ENCODE results near the gene MS4A4E. TPM values are rescaled to one million over a fixed set of nuclear protein-coding genes. Genes with fewer than 3 reads are reported as not detected.

MS4A4E gene
- total RNA-seq, 1 experiment from 2014 or later, result 0.42 TPM

DNA sequence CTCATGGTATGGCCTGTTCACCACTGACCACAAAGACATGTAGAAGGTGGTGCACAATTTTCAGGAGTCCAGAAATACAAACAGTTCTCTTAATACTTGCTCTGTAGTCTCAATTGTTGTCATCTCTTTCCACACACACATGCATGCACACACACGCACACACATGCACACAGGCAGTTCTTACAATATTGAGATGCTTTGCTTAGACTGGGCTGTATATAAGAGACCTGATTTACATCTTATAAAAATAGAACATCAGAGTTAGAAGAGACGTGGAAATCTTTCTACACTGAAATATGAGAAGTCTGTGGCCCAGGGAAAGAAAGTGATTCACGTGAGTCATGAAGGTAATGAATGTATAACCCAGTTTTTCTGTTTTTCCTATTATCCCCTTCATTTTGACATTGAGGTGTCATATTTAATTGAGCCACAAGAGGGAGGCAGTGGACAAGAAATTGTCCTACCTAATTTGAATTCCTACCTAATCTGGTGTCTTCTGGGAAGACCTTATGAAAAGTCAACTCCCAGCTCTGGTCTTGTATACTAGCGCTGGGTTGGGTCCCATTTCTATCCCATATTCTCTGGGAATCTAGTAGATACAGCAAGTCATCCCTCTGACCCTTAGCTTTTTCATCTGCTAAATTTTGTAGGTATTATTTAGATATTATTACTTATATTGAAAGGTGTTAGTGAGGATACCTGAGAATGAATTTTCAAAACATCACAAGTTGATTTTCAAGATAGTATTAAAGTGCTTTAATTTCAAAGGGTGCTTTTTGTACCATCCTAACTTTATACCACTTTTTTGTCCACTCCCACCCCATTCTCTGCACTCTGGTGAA, 22.7 kb upstream of the MS4A4E start:
- Histone ChIP-seq H2AK5ac (ENCODE audit: insufficient read length, low read length) (no peak overlapping the region), H3K4ac (ENCODE audit: low read depth, low read length) (no peak overlapping the region), H2BK5ac (ENCODE audit: insufficient read length, low read length) (no peak overlapping the region), H3T11ph (ENCODE audit: low read length) (no peak overlapping the region), H3K14ac (ENCODE audit: insufficient read depth, low read length) (no peak overlapping the region), H4K5ac (ENCODE audit: insufficient read length, low read depth, low read length) (no peak overlapping the region), H3K4me2 (ENCODE audit: insufficient read depth, insufficient read length, low read length) (no peak overlapping the region), H3K27ac (ENCODE audit: insufficient read length, low read depth, low read length) (no peak overlapping the region), H2BK120ac (ENCODE audit: low read depth, low read length, poor library complexity, severe bottlenecking) (no peak overlapping the region), H2BK12ac (ENCODE audit: insufficient read length, low read depth, low read length) (no peak overlapping the region), H3K56ac (ENCODE audit: insufficient read length, low read depth, low read length) (no peak overlapping the region), H4K91ac (ENCODE audit: insufficient read length, low read depth, low read length) (no peak overlapping the region), H2BK15ac (ENCODE audit: low read depth, low read length) (no peak overlapping the region), H3K9me3 (ENCODE audit: control insufficient read depth, low read depth, low read length) (no peaks in the 10 kb centered on the region), H3K4me1 (ENCODE audit: insufficient read depth, low read length) (no peaks in the 10 kb centered on the region), H3K23ac (ENCODE audit: insufficient read length, low read depth, low read length) (no peak overlapping the region), H4K8ac (replicated peaks; ENCODE audit: insufficient read length, low read depth, low read length) (no peak overlapping the region), H3K27me3 (ENCODE audit: insufficient read depth, low read length) (no peaks in the 10 kb centered on the region), H3K18ac (ENCODE audit: insufficient read length, low read depth, low read length) (no peak overlapping the region), H4K20me1 (ENCODE audit: control insufficient read depth, insufficient read depth, insufficient read length) (no peaks in the 10 kb centered on the region), H2AFZ (ENCODE audit: low read length) (no peak overlapping the region), H3K79me2 (ENCODE audit: insufficient read depth, low read length) (no peaks in the 10 kb centered on the region), H3K79me1 (ENCODE audit: insufficient read depth, low read depth, low read length, poor library complexity, severe bottlenecking) (no peaks in the 10 kb centered on the region), H2BK20ac (ENCODE audit: low read depth, low read length, poor library complexity, severe bottlenecking) (no peak overlapping the region), H3K23me2 (ENCODE audit: insufficient read length, low read depth, low read length, poor library complexity, severe bottlenecking) (no peaks in the 10 kb centered on the region), H3K9ac (ENCODE audit: extremely low read depth, insufficient read length, low read length) (no peak overlapping the region)
- Mint-ChIP-seq H3K4me1 (no peaks in the 10 kb centered on the region), H3K27me3 (ENCODE audit: low read depth) (no peaks in the 10 kb centered on the region), H3K4me3 (no peak overlapping the region), H3K9me3 (peaks cover 13 to 21% of the 10 kb centered on the region in 2 experiments), H3K27ac (no peak overlapping the region; a peak in 1 of 7 replicates), H3K36me3 (ENCODE audit: insufficient read depth in 1 of 3, low read depth in 3 of 3) (peaks cover 4 to 12% (median 7%) of the 10 kb centered on the region in 3 experiments; a peak in 5 of 7 replicates)
- no CpG with 5 or more reads among the region's 4 CpGs for WGBS (ENCODE audit: extremely low coverage, insufficient read length, low lambda C conversion rate)
- TF ChIP-seq, protein P1, sequence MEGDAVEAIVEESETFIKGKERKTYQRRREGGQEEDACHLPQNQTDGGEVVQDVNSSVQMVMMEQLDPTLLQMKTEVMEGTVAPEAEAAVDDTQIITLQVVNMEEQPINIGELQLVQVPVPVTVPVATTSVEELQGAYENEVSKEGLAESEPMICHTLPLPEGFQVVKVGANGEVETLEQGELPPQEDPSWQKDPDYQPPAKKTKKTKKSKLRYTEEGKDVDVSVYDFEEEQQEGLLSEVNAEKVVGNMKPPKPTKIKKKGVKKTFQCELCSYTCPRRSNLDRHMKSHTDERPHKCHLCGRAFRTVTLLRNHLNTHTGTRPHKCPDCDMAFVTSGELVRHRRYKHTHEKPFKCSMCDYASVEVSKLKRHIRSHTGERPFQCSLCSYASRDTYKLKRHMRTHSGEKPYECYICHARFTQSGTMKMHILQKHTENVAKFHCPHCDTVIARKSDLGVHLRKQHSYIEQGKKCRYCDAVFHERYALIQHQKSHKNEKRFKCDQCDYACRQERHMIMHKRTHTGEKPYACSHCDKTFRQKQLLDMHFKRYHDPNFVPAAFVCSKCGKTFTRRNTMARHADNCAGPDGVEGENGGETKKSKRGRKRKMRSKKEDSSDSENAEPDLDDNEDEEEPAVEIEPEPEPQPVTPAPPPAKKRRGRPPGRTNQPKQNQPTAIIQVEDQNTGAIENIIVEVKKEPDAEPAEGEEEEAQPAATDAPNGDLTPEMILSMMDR (conservative IDR thresholded peaks at IDR 0.05), result peak; percentile 85
- DNase-seq, result no peak

Data from H9 (cell line).